GM18526 (cell line): ENCODE results near the gene DDX10.

Source experiments
- POLR2A ChIP-seq: IDR thresholded peaks from 3 replicates; pipeline ENCODE4 v1.6.1; 2011; ENCODE audit not compliant: insufficient read length; ENCODE audit errors: extremely low read depth

The DDX10 gene

GRCh38 chr11:108882211-108882831 is 217.5 kb downstream of the DDX10 start:
- TF ChIP-seq POLR2A, result no peak

DNA sequence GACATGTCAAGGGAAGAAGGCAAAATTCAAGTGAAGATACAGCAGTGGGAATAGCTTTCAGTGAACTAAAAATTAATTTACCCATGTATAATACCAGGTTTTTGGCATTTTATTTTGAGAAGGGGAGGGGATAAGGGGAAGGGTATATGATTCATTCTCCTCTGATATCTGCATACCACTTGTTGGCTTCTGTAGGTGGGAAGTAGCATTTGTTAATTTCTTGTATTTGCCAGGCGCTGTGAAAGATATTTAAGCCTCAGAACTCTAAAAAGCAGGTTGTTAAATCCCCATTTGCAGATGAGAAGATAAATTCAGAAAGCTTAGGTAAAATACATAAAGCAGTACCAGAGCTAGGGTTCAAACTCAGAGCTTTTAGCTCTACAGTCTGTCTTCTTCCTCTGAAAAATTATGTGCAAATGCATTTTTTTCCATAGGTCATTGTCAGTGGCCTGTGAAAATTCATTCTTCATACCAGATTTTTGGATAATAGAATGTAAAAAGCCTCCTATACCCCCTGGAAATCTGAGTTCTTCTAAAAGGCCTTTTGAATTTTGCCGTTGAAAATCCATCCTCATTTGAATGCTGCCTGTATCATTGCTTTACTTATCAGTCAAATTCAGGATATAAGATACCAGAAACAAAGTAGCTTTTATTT is 221.3 kb downstream of the DDX10 start:
- TF ChIP-seq POLR2A, result no peak

DNA sequence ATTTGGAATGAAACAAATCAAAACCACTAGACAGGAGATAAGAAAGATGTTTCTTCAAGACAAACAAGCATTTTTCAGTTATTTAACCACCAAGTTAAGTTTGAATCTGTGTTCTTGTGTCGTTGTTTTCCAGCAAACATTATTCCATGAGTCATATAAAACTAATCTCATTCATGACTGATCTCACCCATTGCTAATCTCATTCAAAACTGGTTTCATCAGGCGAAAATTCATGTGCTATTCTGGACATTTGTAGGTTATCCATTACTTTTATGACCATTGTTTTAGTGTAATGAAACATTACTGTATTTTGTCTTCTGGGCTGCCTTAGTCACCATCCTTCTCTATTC is 221.8 kb downstream of the DDX10 start:
- no peak for TF ChIP-seq POLR2A

DNA sequence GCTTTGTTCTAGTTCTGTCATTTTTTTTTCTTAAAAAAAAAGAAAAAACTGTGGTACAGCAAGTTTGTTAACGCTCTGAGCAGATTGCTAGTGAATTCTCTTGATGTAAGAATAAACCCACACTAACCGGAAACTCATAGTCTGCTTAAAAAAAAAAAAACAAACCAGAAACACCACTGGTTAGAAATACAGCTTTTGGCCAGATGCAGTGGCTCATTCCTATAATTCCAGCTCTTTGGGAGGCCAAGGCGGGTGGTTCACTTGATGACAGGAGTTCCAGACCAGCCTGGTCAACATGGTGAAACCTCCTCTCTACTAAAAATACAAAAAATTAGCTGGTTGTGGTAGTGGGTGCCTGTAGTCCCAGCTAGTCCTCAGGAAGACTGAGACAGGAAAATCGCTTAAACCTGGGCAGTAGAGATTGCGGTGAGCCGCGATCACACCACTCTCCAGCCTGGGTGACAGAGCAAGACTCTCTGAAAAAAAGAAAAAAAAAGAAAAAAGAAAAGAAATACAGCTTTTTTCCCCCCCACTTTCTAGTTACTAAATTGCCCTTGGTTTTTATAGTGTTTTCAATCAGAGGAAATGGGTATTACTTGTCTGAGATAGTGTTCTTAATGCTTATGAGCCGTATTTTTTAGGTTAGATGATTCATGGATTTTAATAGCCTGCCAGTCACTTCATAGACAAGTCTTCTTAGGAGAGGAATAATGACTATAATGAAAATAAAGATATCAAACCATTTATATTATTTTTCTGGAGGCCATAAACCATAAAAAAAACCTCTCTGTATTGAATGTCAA is 222.8 kb downstream of the DDX10 start:
- TF ChIP-seq POLR2A, result no peak

GRCh38 chr11:108890482-108891105 is 225.7 kb downstream of the DDX10 start:
- TF ChIP-seq POLR2A, result no peak

DNA sequence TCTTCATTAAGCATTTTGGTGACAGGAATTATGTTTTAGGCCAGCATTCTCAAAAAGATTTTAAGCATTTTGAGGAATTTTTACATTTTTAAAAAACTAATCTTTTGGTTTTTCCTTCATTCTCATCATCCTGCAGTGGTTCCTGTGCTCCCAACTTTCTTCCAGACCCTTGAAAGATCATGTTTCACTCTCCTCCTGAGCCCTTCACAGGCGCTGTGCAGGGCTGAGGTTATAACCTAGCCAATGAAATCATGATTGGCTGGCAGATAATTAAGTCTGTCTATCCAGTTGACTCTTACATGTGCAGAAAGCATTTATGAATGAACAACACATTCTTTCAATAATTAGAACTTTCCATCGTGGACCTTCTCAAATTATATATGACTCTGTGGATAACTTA is 226.3 kb downstream of the DDX10 start:
- TF ChIP-seq POLR2A, result no peak

DNA sequence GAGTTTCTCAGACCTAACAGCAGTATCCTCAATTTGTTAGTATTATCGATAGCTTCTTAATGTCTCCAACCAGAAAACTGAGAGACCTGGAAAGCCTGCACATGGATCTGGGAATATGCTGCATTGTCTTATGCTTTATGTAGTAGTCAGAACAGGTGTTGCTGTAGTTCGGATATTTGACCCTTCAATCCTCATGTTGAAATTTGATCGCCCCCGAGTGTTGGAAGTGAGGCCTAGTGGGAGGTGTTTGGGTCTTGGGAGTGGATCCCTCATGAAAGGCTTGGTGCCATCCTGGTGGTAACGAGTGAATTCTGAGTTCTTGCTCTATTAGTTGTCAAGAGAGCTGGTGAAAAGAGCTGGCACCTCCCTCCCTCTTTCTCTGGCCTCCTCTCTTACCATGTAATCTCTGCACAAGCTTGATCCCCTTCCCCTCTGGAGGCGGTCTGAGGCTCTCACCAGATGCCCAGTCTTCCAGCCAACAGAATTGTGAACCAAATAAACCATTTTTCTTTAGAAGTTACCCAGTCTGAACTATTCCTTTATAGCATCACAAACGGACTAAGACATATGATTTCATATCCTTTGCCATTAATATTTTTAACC is 227.1 kb downstream of the DDX10 start:
- no peak for TF ChIP-seq POLR2A

DNA sequence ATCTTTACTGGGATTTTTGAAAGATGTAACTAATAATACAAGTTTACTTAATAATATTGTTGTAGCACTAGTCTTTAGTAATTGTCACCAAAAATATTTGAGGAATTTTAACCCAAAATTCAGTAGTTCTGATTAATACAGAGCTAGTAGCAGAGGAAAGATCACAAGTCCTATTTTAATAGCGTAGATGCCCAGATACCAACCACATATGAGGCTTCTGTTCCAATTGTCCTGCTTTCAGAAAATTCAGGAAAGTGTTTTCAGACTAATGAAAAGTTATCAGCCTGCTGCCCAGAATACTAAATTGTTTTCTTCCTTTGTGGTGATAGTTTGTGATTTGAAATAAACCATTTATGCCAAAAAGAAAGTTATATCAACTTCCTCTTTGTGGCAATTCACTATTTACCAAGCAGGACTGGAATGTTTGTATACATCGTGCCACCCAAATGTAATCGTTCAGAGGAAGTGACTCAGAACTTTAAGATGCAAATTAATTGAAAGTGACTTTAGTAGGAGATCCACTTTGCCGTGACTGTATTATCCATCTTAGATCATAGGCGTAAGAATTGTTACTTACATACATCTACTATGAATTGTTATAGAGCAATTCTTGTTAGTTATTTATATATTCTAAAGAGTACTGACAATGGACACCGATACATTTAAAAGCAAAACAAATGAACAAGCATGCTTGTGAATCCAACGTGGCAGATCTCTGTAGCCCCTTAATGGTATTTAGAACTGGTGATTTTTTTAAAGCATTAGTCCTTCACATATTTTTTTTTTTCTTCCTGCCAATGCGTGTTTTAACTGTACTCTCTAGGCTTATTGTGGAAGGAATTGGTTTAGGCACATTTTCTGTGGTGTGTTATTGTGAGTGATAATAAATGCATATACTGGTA is 231.0 kb downstream of the DDX10 start:
- no peak for TF ChIP-seq POLR2A

GRCh38 chr11:108897071-108897481 is 232.2 kb downstream of the DDX10 start:
- TF ChIP-seq POLR2A, result no peak

- TF ChIP-seq POLR2A, result no peak
Measured at GRCh38 chr11:108897916-108898315, 233.0 kb downstream of the DDX10 start.

- TF ChIP-seq POLR2A, result no peak
Measured at GRCh38 chr11:108901359-108901758, 236.5 kb downstream of the DDX10 start.

GRCh38 chr11:108902027-108902469 is 237.2 kb downstream of the DDX10 start:
- TF ChIP-seq POLR2A, result no peak

DNA sequence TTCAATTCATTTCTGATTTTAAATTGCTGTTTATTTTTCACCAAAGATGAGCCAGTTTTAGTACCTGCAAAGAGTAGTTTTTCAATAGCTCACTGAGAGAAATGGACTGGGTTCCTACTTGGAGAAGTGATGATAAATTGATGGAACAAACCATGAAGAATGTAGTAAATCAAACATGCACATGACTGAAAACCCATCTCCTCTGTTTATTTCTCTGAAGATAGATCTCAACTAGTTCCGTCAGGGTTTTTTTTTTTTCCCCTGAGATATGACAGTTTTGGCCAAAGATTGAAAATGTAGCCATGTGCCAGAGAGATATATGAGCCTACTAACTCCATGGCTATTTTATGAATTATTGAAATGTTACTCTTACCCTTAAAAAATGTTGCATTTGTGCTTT is 239.6 kb downstream of the DDX10 start:
- no peak for TF ChIP-seq POLR2A

DNA sequence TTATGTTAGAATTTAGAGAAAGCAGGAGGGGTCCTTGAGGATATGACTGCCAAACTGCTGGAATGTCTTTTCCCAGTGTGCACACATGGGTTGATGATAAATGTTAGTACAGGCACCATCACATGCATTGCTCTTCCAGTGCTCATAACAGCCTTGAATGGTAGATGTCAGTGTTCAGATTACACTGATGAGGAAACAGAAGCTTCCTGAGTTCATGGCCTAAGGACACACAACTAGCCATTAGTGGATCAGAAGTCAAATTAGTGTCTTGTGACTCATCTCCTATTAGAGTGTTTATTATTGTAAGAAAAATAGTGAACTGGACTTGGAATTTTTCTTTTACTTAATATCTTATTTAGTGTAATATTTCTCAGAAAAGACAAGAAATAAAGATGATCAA is 241.5 kb downstream of the DDX10 start:
- TF ChIP-seq POLR2A, result no peak
